WTC11 (cell line): Measurements from ENCODE around the gene C17orf67. TPM values are rescaled to one million over a fixed set of nuclear protein-coding genes. Genes with fewer than 3 reads are reported as not detected.

ENCODE experiments used
- ATAC-seq: fragments of 200-7000 bp; cut with Tn5 transposase; 2 replicates; pipeline ENCODE4 v1.10.0; 2021; ENCODE audit warnings: mild to moderate bottlenecking, moderate library complexity
- CTCF ChIA-PET: fragments of 300-600 bp; sonication (Branson Sonifier 250); formaldehyde crosslinking; loops from one replicate; lab custom pipeline; 2021; ENCODE audit warnings: antibody characterized with exemption; lab: Charles Lee
- POLR2A ChIA-PET: fragments of 350-600 bp; sonication (Branson Sonifier 250); formaldehyde crosslinking; loops from one replicate; lab custom pipeline; 2021; ENCODE audit warnings: antibody characterized with exemption; lab: Charles Lee
- DNase-seq: peaks from one replicate; pipeline ENCODE4 v3.0.0; 2021; ENCODE audit warnings: low spot score
- H3K27ac Mint-ChIP-seq: 2 replicates; pipeline ENCODE4 v1.8.0; 2021; ENCODE audit warnings: mixed read lengths
- H3K27me3 Mint-ChIP-seq: 2 replicates; pipeline ENCODE4 v1.8.0; 2021; ENCODE audit warnings: low read depth, mild to moderate bottlenecking, moderate library complexity, mixed read lengths
- H3K36me3 Mint-ChIP-seq: 2 replicates; pipeline ENCODE4 v1.8.0; 2021; ENCODE audit warnings: mixed read lengths
- H3K4me1 Mint-ChIP-seq: 2 replicates; pipeline ENCODE4 v1.8.0; 2022; ENCODE audit warnings: mixed read lengths
- H3K4me3 Mint-ChIP-seq: 2 replicates; pipeline ENCODE4 v1.8.0; 2021; ENCODE audit warnings: mild to moderate bottlenecking, moderate library complexity, mixed read lengths
- H3K9me3 Mint-ChIP-seq: 2 replicates; pipeline ENCODE4 v1.8.0; 2021; ENCODE audit warnings: mixed read lengths
- ATF1 ChIP-seq: sonication (generic); formaldehyde crosslinking; IDR thresholded peaks from 2 replicates; pipeline ENCODE4 v1.8.1; 2023; ENCODE audit warnings: mild to moderate bottlenecking, moderate library complexity, missing genetic modification reagents
- CREB1 ChIP-seq: sonication (generic); formaldehyde crosslinking; IDR thresholded peaks from 2 replicates; pipeline ENCODE4 v1.8.0; 2023; ENCODE audit warnings: mild to moderate bottlenecking, missing genetic modification reagents
- EMX1 ChIP-seq: fragments of 250-450 bp; sonication (Bioruptor Pico); IDR thresholded peaks from 2 replicates; pipeline ENCODE4 v1.8.0; 2021; ENCODE audit warnings: mild to moderate bottlenecking
- ESRRA ChIP-seq: sonication (generic); formaldehyde crosslinking; IDR thresholded peaks from 2 replicates; pipeline ENCODE4 v1.8.1; 2022; ENCODE audit warnings: mild to moderate bottlenecking, missing genetic modification reagents, borderline replicate concordance
- FOXK1 ChIP-seq: sonication (generic); formaldehyde crosslinking; IDR thresholded peaks from 2 replicates; pipeline ENCODE4 v1.8.0; 2022; ENCODE audit warnings: mild to moderate bottlenecking, moderate library complexity, missing genetic modification reagents
- FOXP1 ChIP-seq: sonication (generic); formaldehyde crosslinking; IDR thresholded peaks from 2 replicates; pipeline ENCODE4 v1.8.0; 2022; ENCODE audit warnings: missing genetic modification reagents, mild to moderate bottlenecking, moderate library complexity, borderline replicate concordance
- FOXP4 ChIP-seq: sonication (generic); formaldehyde crosslinking; IDR thresholded peaks from 2 replicates; pipeline ENCODE4 v1.8.0; 2022; ENCODE audit warnings: mild to moderate bottlenecking, missing genetic modification reagents
- GRHL2 ChIP-seq: fragments of 250-450 bp; sonication (Bioruptor Pico); IDR thresholded peaks from 2 replicates; pipeline ENCODE4 v1.8.0; 2022; ENCODE audit warnings: mild to moderate bottlenecking, moderate library complexity; ENCODE audit not compliant: insufficient replicate concordance, severe bottlenecking
- MLX ChIP-seq: sonication (generic); formaldehyde crosslinking; IDR thresholded peaks from 2 replicates; pipeline ENCODE4 v1.8.1; 2023; ENCODE audit warnings: mild to moderate bottlenecking, missing genetic modification reagents, moderate library complexity
- PREB ChIP-seq: sonication (generic); formaldehyde crosslinking; IDR thresholded peaks from 2 replicates; pipeline ENCODE4 v1.8.1; 2022; ENCODE audit warnings: mild to moderate bottlenecking, missing genetic modification reagents, moderate library complexity, borderline replicate concordance
- STAT6 ChIP-seq: sonication (generic); formaldehyde crosslinking; conservative IDR thresholded peaks from 2 replicates; pipeline ENCODE4 v1.8.1; 2023; ENCODE audit warnings: mild to moderate bottlenecking, low read depth, missing genetic modification reagents, moderate library complexity
- TP53 ChIP-seq: sonication (generic); formaldehyde crosslinking; IDR thresholded peaks from 2 replicates; pipeline ENCODE4 v1.8.1; 2023; ENCODE audit warnings: mild to moderate bottlenecking, missing genetic modification reagents
- USF2 ChIP-seq: sonication (generic); formaldehyde crosslinking; IDR thresholded peaks from 2 replicates; pipeline ENCODE4 v1.8.1; 2023; ENCODE audit warnings: mild to moderate bottlenecking, missing genetic modification reagents, moderate library complexity
- ZBTB21 ChIP-seq: sonication (generic); formaldehyde crosslinking; IDR thresholded peaks from 2 replicates; pipeline ENCODE4 v1.8.1; 2023; ENCODE audit warnings: mild to moderate bottlenecking, missing genetic modification reagents, borderline replicate concordance
- ZBTB43 ChIP-seq: sonication (generic); formaldehyde crosslinking; IDR thresholded peaks from 2 replicates; pipeline ENCODE4 v1.8.1; 2023; ENCODE audit warnings: mild to moderate bottlenecking, missing genetic modification reagents
- ZNF121 ChIP-seq: sonication (generic); formaldehyde crosslinking; IDR thresholded peaks from 2 replicates; pipeline ENCODE4 v1.8.0; 2023; ENCODE audit warnings: missing genetic modification reagents
- ZNF138 ChIP-seq: sonication (generic); formaldehyde crosslinking; conservative IDR thresholded peaks from 2 replicates; pipeline ENCODE4 v1.8.1; 2022; ENCODE audit warnings: mild to moderate bottlenecking, moderate library complexity, missing genetic modification reagents
- ZNF317 ChIP-seq: sonication (generic); formaldehyde crosslinking; IDR thresholded peaks from 2 replicates; pipeline ENCODE4 v1.8.1; 2023; ENCODE audit warnings: low read depth, mild to moderate bottlenecking, moderate library complexity, missing genetic modification reagents, borderline replicate concordance
- ZNF532 ChIP-seq: fragments of 250-450 bp; sonication (Bioruptor Pico); IDR thresholded peaks from 2 replicates; pipeline ENCODE4 v1.9.0; 2021; ENCODE audit warnings: mild to moderate bottlenecking, borderline replicate concordance
- ZNF671 ChIP-seq: fragments of 250-450 bp; sonication (Bioruptor Pico); IDR thresholded peaks from 2 replicates; pipeline ENCODE4 v1.8.0; 2021; ENCODE audit warnings: mild to moderate bottlenecking
- total RNA-seq: library from RNA; stranded (reverse); gene quantifications from 3 replicates; pipeline ENCODE4 v1.2.3, GENCODE V29; 2021

C17orf67 gene
- total RNA-seq, 1 experiment from 2014 or later, result 3.3 TPM

- TF ChIP-seq PREB (CRISPR knock-in tag) (no peak), MLX (CRISPR knock-in tag) (no peak), FOXP1 (CRISPR knock-in tag) (no peak), CREB1 (CRISPR knock-in tag) (no peak), USF2 (no peak), FOXK1 (CRISPR knock-in tag) (no peak), ZBTB21 (CRISPR knock-in tag) (no peak), ESRRA (CRISPR knock-in tag) (no peak)
Observed at GRCh38 chr17:56861899-56862298, 28.2 kb upstream of the C17orf67 start (continued).

- Mint-ChIP-seq H3K4me3 (no peak overlapping the region), H3K9me3 (no peaks in the 10 kb centered on the region), H3K4me1 (no peaks in the 10 kb centered on the region), H3K27ac (no peak overlapping the region), H3K36me3 (peaks cover 17% of the 10 kb centered on the region), H3K27me3 (no peaks in the 10 kb centered on the region)
- ChIA-PET POLR2A (no interaction called here), CTCF (interaction anchor here (1.5 kb wide), 1 partner anchor 31 kb away, joined by 6 read pairs; no protein-coding TSS in a partner anchor)
- ATAC-seq (no peak), DNase-seq (no peak)
- TF ChIP-seq FOXP4 (no peak), STAT6 (CRISPR knock-in tag) (no peak), TP53 (CRISPR knock-in tag) (no peak)
Observed at GRCh38 chr17:56851008-56851407, 17.3 kb upstream of the C17orf67 start.

GRCh38 chr17:56850591-56850990 lies 16.9 kb upstream of the C17orf67 start:
- Mint-ChIP-seq H3K27ac (no peak overlapping the region), H3K27me3 (no peaks in the 10 kb centered on the region), H3K4me1 (no peaks in the 10 kb centered on the region), H3K9me3 (no peaks in the 10 kb centered on the region), H3K36me3 (peaks cover 15% of the 10 kb centered on the region), H3K4me3 (no peak overlapping the region)
- ATAC-seq, result no peak
- ChIA-PET POLR2A (no interaction called here), CTCF (interaction anchor here (0.7 kb wide), 1 partner anchor 87 kb away, joined by 4 read pairs; no protein-coding TSS in a partner anchor)
- DNase-seq, result no peak
- TF ChIP-seq ZNF121 (CRISPR knock-in tag), result no peak
- TF ChIP-seq FOXP1 (CRISPR knock-in tag), result no peak
- no peak for TF ChIP-seq ATF1 (CRISPR knock-in tag)
- TF ChIP-seq ZNF317 (CRISPR knock-in tag), result no peak
- TF ChIP-seq ZNF671 (CRISPR knock-in tag), result no peak
- no peak for TF ChIP-seq ZBTB43 (CRISPR knock-in tag)
- no peak for TF ChIP-seq ZNF138
- no peak for TF ChIP-seq EMX1 (CRISPR knock-in tag)
- no peak for TF ChIP-seq ZNF532 (CRISPR knock-in tag)
- TF ChIP-seq GRHL2, result no peak
